ENCODE measurements around the gene SPIRE1.

SPIRE1 gene

DNA sequence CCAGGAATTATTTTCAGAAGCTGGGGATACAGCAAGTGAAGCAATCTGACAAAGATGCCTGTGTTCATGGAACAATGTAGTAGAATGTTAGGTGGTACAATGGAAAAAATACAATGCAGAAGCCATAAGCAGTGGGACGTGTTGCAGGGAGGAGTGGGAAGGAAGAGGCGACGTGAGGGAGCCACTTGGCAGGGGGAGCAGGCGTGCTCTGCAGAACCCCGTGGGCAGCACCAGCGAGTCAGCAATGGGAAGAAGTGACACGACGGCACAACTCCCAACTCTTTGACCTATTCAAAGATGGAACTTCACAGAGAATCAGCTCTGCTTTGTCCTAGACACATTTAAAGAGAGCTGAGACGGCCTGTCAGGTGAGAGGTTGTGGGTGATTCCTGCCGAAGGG is 219.7 kb downstream of the SPIRE1 start:
- Histone ChIP-seq H3K27ac (ENCODE audit: low read depth, low read length) (no peak overlapping the region), H3K9me2 (replicated peaks; ENCODE audit: insufficient read depth, low read length) (no peaks in the 10 kb centered on the region), H3K9me3 (ENCODE audit: insufficient read depth, low read length) (no peaks in the 10 kb centered on the region), H3K36me3 (ENCODE audit: low read length) (no peaks in the 10 kb centered on the region), H3K27me3 (ENCODE audit: low read length) (no peaks in the 10 kb centered on the region), H3K79me2 (ENCODE audit: insufficient read depth, low read length) (no peaks in the 10 kb centered on the region), H2AFZ (ENCODE audit: low read depth, low read length, severe bottlenecking) (no peak overlapping the region), H3F3A (ENCODE audit: insufficient read depth) (no peaks in the 10 kb centered on the region), H3K4me3 (ENCODE audit: insufficient read depth, low read length, poor library complexity, severe bottlenecking) (no peak overlapping the region), H3K9ac (ENCODE audit: low read length) (no peak overlapping the region), H3K4me2 (ENCODE audit: low read depth, low read length, poor library complexity, severe bottlenecking) (no peak overlapping the region), H4K20me1 (ENCODE audit: low read depth, low read length) (no peaks in the 10 kb centered on the region)
- TF ChIP-seq CTCF (IDR thresholded peaks at IDR 0.05; ENCODE audit: insufficient read depth, low read length, poor library complexity, severe bottlenecking): no peak
- TF ChIP-seq EZH2phosphoT487 (conservative IDR thresholded peaks at IDR 0.05; ENCODE audit: low read length): no peak

- Histone ChIP-seq H3K27me3 (ENCODE audit: low read length) (no peaks in the 10 kb centered on the region), H3K9ac (ENCODE audit: low read length) (no peak overlapping the region), H3K9me3 (ENCODE audit: insufficient read depth, low read length) (no peaks in the 10 kb centered on the region), H3K9me2 (replicated peaks; ENCODE audit: insufficient read depth, low read length) (no peaks in the 10 kb centered on the region), H2AFZ (ENCODE audit: low read depth, low read length, severe bottlenecking) (no peak overlapping the region), H3F3A (ENCODE audit: insufficient read depth) (no peaks in the 10 kb centered on the region), H3K36me3 (ENCODE audit: low read length) (no peaks in the 10 kb centered on the region), H4K20me1 (ENCODE audit: low read depth, low read length) (no peaks in the 10 kb centered on the region), H3K4me2 (ENCODE audit: low read depth, low read length, poor library complexity, severe bottlenecking) (no peak overlapping the region), H3K4me3 (ENCODE audit: insufficient read depth, low read length, poor library complexity, severe bottlenecking) (no peak overlapping the region), H3K27ac (ENCODE audit: low read depth, low read length) (no peak overlapping the region), H3K79me2 (ENCODE audit: insufficient read depth, low read length) (no peaks in the 10 kb centered on the region)
- TF ChIP-seq EZH2phosphoT487 (conservative IDR thresholded peaks at IDR 0.05; ENCODE audit: low read length) (no peak), CTCF (IDR thresholded peaks at IDR 0.05; ENCODE audit: insufficient read depth, low read length, poor library complexity, severe bottlenecking) (no peak)
Measured at GRCh38 chr18:12435867-12436266, 222.0 kb downstream of the SPIRE1 start.

DNA sequence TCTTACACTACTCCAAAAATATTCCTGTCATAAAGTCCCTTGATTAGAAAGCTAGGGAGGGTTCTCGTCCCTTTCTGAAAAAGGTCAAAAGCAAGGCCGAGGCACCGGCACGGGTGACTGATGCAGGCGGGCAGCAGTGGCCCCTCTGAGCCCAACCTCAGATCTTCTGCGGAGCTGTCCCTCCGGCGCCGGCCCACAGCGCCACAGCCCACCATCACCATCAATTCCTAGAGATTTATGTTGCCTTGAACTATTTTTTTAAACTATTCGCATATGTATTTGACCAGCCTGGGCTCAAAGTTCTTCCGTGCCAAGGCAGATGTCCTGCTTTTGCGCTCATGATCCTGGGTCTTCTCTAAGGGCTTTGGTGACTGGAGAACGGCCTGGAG is 223.4 kb downstream of the SPIRE1 start:
- no peaks in the 10 kb centered on the region for H4K20me1 ChIP-seq (ENCODE audit: low read depth, low read length)
- no peaks in the 10 kb centered on the region for H3K79me2 ChIP-seq (ENCODE audit: insufficient read depth, low read length)
- no peak overlapping the region for H2AFZ ChIP-seq (ENCODE audit: low read depth, low read length, severe bottlenecking)
- no peak overlapping the region for H3K4me2 ChIP-seq (ENCODE audit: low read depth, low read length, poor library complexity, severe bottlenecking)
- no peak overlapping the region for H3K27ac ChIP-seq (ENCODE audit: low read depth, low read length)
- no peaks in the 10 kb centered on the region for H3K36me3 ChIP-seq (ENCODE audit: low read length)
- no peak for TF ChIP-seq EZH2phosphoT487 (conservative IDR thresholded peaks at IDR 0.05; ENCODE audit: low read length)
- no peak for TF ChIP-seq CTCF (IDR thresholded peaks at IDR 0.05; ENCODE audit: insufficient read depth, low read length, poor library complexity, severe bottlenecking)
- no peaks in the 10 kb centered on the region for H3K27me3 ChIP-seq (ENCODE audit: low read length)
- no peak overlapping the region for H3K9ac ChIP-seq (ENCODE audit: low read length)
- H3K4me3 ChIP-seq (ENCODE audit: insufficient read depth, low read length, poor library complexity, severe bottlenecking): no peak overlapping the region
- H3K9me3 ChIP-seq (ENCODE audit: insufficient read depth, low read length): no peaks in the 10 kb centered on the region
- no peaks in the 10 kb centered on the region for H3K9me2 ChIP-seq (replicated peaks; ENCODE audit: insufficient read depth, low read length)
- no peaks in the 10 kb centered on the region for H3F3A ChIP-seq (ENCODE audit: insufficient read depth)
